Heart left ventricle (tissue), 13 donors: ENCODE results near the gene OGA.

Source experiments
- POLR2A ChIP-seq, 2 donors: fragments of 450-650 bp; IDR thresholded peaks; one replicate each; pipeline ENCODE4 v1.6.1; 2017; ENCODE audit warnings: antibody characterized with exemption in 2 of 2, mild to moderate bottlenecking in 2 of 2, moderate library complexity in 2 of 2
- TF ChIP-seq, protein P1 (sequence below), 12 donors: fragments of 200-600 bp; sonication (generic) in 4 of 12; IDR thresholded peaks; one replicate each; pipeline versions ENCODE4 v1.5.0 to v1.8.0; 2018 to 2022; ENCODE audit warnings: antibody characterized with exemption in 12 of 12, mild to moderate bottlenecking in 5 of 12
- donor health status: ischemic (EF 13 %, LVEDD 7.1; RV severe dilation, severe dysfunction).
- donor health status: DM: no; HTN: yes; CAD: no.
- donor health status: DM: no; HTN: no; CAD: no.
- donor health status: ischemic (EF 25% LVEDD 6.9; RV normal size, moderate dysfunction).
- donor health status: ischemic (EF 25% LVEDD 5.7; RV mildly dilated, moderate dysfunction).
- donor health status: ischemic (EF 35%, LVEDD 5.7; RV mildly dilated, moderate dysfunction).
- donor health status: nonischemic (EF 11% LVEDD 7.7; RV severe dilation, severe dysfunction).
- donor health status: DM: yes; HTN: yes; CAD: no.
- donor health status: PGD.
- donor health status: ischemic (EF 29% LVEDD 5.4; RV normal size, mild dysfunction).
- donor health status: nonischemic (EF 23%, LVEDD 6.1; RV moderate dilation, normal function).

DNA sequence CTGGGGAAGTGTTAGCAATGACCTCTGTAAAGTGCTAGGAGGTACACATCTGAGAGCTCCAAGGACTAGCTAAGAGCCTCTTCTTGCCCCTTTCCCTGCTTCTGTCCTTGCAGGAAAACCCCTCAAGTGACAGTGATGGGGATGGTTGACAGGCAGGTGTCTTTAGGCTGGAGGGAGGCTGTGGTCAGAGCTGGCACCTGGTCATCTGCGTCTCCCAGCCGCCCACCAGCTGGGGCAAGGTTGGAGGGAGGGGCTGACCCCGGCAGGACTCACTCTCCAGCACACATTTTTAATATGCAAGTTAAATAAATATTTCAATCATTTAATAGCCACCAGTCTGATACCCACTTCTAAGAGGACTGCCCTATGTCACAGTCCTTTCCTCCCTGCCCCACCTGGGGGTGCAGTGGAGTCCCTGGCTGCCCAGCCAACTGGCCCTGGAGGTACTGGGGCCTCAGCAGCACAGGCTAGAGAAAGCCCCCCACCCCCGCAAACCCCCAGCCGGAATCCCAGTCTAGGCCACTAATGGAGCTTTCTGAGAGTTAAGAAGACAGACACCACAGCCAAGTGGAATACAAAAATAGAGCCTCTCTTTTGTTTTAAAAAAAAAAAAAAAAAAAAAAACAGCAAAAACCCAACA, 48.6 kb downstream of the OGA start:
- TF ChIP-seq, protein P1, sequence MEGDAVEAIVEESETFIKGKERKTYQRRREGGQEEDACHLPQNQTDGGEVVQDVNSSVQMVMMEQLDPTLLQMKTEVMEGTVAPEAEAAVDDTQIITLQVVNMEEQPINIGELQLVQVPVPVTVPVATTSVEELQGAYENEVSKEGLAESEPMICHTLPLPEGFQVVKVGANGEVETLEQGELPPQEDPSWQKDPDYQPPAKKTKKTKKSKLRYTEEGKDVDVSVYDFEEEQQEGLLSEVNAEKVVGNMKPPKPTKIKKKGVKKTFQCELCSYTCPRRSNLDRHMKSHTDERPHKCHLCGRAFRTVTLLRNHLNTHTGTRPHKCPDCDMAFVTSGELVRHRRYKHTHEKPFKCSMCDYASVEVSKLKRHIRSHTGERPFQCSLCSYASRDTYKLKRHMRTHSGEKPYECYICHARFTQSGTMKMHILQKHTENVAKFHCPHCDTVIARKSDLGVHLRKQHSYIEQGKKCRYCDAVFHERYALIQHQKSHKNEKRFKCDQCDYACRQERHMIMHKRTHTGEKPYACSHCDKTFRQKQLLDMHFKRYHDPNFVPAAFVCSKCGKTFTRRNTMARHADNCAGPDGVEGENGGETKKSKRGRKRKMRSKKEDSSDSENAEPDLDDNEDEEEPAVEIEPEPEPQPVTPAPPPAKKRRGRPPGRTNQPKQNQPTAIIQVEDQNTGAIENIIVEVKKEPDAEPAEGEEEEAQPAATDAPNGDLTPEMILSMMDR (IDR thresholded peaks at IDR 0.05): no peak
- TF ChIP-seq POLR2A (IDR thresholded peaks at IDR 0.05): no peak
